K562 (cell line): ENCODE data around the gene PDGFA. TPM values are rescaled to one million over a fixed set of nuclear protein-coding genes. Genes with fewer than 3 reads are reported as not detected.

Source experiments
- ATAC-seq: fragments of 200-7000 bp; cut with Tn5 transposase; 3 replicates; pipeline ENCODE4 v1.9.1; 2020; ENCODE audit warnings: moderate library complexity
- BruUV-seq: library from RNA; stranded (reverse); fragments of 400-500 nt; replicated peaks from 2 replicates; lab custom pipeline; 2021; lab: Mats Ljungman, UMichigan
- CTCF ChIA-PET: fragments of 300-600 bp; formaldehyde crosslinking; extraction: SDS; loops from one replicate; lab custom pipeline; 2021; ENCODE audit warnings: low intra/inter-chr PET ratio; lab: Yijun Ruan, JAX
- POLR2A ChIA-PET: fragments of 300-600, 350-650 bp; sonication (Branson Sonifier 250); formaldehyde crosslinking; extraction: SDS; loops from one replicate; lab custom pipeline; 2021; ENCODE audit warnings: antibody characterized with exemption, inconsistent platforms; lab: Yijun Ruan, JAX
- DNase-seq, 4 experiments: peaks; one replicate each; pipeline versions ENCODE4 v3.0.0 to v3.0.0-alpha.2; 2011 to 2018; ENCODE audit warnings: low spot score in 3 of 4, mixed read lengths in 3 of 4; ENCODE audit errors: extremely low read depth in 1 of 4
- FAIRE-seq: peaks from 2 replicates; lab custom pipeline; 2011; peaks lifted over from hg19 to GRCh38; lab: Jason Lieb, UNC
- H2AFZ ChIP-seq: 2 replicates; pipeline ENCODE4 v1.6.0; 2011; ENCODE audit warnings: low read depth, low read length, control low read depth, inconsistent platforms
- H3K27ac ChIP-seq: fragments of 200-600 bp; 3 replicates; pipeline ENCODE4 v1.8.0; 2011; ENCODE audit warnings: low read depth, mild to moderate bottlenecking, control low read depth, inconsistent platforms, low read length, moderate library complexity, mixed read lengths; ENCODE audit errors: extremely low read depth
- H3K27me3 ChIP-seq, 2 experiments: fragments of 300-600 bp in 1 of 2; 2 replicates in 1 of 2; 3 replicates in 1 of 2; pipeline versions ENCODE4 v1.6.0 to v1.8.0; 2011; ENCODE audit warnings: inconsistent platforms in 2 of 2, low read length in 2 of 2, mild to moderate bottlenecking in 1 of 2, mixed read lengths in 1 of 2, moderate library complexity in 1 of 2; ENCODE audit not compliant: control insufficient read depth in 2 of 2, insufficient read depth in 2 of 2
- H3K36me3 ChIP-seq: fragments of 300-600 bp; 3 replicates; pipeline ENCODE4 v1.8.0; 2011; ENCODE audit warnings: mild to moderate bottlenecking, low read length, inconsistent platforms; ENCODE audit not compliant: control insufficient read depth, insufficient read depth
- H3K4me1 ChIP-seq, 2 experiments: fragments of 200-600 bp in 1 of 2; replicated peaks in 1 of 2; 2 replicates in 1 of 2; 3 replicates in 1 of 2; pipeline versions ENCODE4 v1.5.1 to v1.8.0; 2011; ENCODE audit warnings: inconsistent platforms in 2 of 2, low read length in 2 of 2, mild to moderate bottlenecking in 1 of 2, mixed read lengths in 1 of 2, moderate library complexity in 1 of 2; ENCODE audit not compliant: control insufficient read depth in 2 of 2, insufficient read depth in 2 of 2
- H3K4me2 ChIP-seq: 2 replicates; pipeline ENCODE4 v1.6.1; 2011; ENCODE audit warnings: low read length, control low read depth, inconsistent platforms, mixed read lengths; ENCODE audit not compliant: insufficient read depth
- H3K4me3 ChIP-seq: fragments of 200-600 bp; sonication (generic), shearing (Covaris generic); 2 replicates; pipeline ENCODE4 v1.5.1; 2016; ENCODE audit warnings: control low read depth, inconsistent platforms
- H3K79me2 ChIP-seq: fragments of 200-600 bp; 3 replicates; pipeline ENCODE4 v1.8.0; 2011; ENCODE audit warnings: low read length, inconsistent platforms; ENCODE audit not compliant: control insufficient read depth, insufficient read depth
- H3K9ac ChIP-seq, 2 experiments: 2 replicates each; pipeline versions ENCODE4 v1.6.0 to v1.6.1; 2011; ENCODE audit warnings: low read depth in 2 of 2, low read length in 2 of 2, control low read depth in 1 of 2, inconsistent platforms in 1 of 2, mild to moderate bottlenecking in 1 of 2, mixed read lengths in 1 of 2; ENCODE audit not compliant: insufficient read depth in 1 of 2
- H3K9me1 ChIP-seq: one replicate; pipeline ENCODE4 v1.6.0; 2011; ENCODE audit warnings: inconsistent platforms, mild to moderate bottlenecking, low read length, moderate library complexity; ENCODE audit not compliant: control insufficient read depth, insufficient read depth
- H3K9me3 ChIP-seq: replicated peaks from 2 replicates; pipeline ENCODE4 v1.5.1; 2011; ENCODE audit warnings: low read depth, low read length, inconsistent platforms; ENCODE audit not compliant: control insufficient read depth, insufficient read depth
- H4K20me1 ChIP-seq: replicated peaks from 2 replicates; pipeline ENCODE4 v1.6.1; 2011; ENCODE audit warnings: low read length, inconsistent platforms, mixed read lengths; ENCODE audit not compliant: control insufficient read depth, insufficient read depth
- ZBTB33 ChIP-seq: sonication (generic); formaldehyde crosslinking; IDR thresholded peaks from 2 replicates; pipeline ENCODE4 v1.8.1; 2023; ENCODE audit warnings: mild to moderate bottlenecking, missing genetic modification reagents
- ZFP36 ChIP-seq: fragments of 150-350 bp; IDR thresholded peaks from 2 replicates; pipeline ENCODE4 v1.6.1; 2018; ENCODE audit warnings: low read length, low read depth; ENCODE audit not compliant: partially characterized antibody
- ZNF695 ChIP-seq: fragments of 450-650 bp; formaldehyde crosslinking; IDR thresholded peaks from 2 replicates; pipeline ENCODE4 v1.4.0; 2020; ENCODE audit warnings: mild to moderate bottlenecking, moderate library complexity
- WGBS: fragments of 100-300 bp; shearing (Covaris generic); methylation state at CpG from one replicate; pipeline ENCODE4 v1.1.6; 2016; ENCODE audit warnings: low coverage, mixed read lengths; ENCODE audit not compliant: insufficient coverage; ENCODE audit errors: missing lambda C conversion rate; 5-methylcytosine and 5-hydroxymethylcytosine counted together
- in situ Hi-C: fragments of 300-500 bp; cut with MboI; formaldehyde crosslinking; loops from 4 replicates; pipeline ENCODE4 v1.15.0; 2018; ENCODE audit warnings: inconsistent platforms, mixed read lengths
- intact Hi-C: fragments of 100-400 bp; cut with micrococcal nuclease; formaldehyde crosslinking; loops from 2 replicates; pipeline ENCODE4 v1.14.2; 2022
- polyA plus RNA-seq, 8 experiments: library from polyadenylated mRNA; depleted of rRNA in 4 of 8; stranded (reverse) in 5 of 8; unstranded in 3 of 8; fragments of >200 nt; fragmentation: Nextera tagmentation in 2 of 8; fragmentation: Illumina TruSeq in 1 of 8; extraction: Ambion mirVana in 2 of 8; extraction: Trizol in 1 of 8; gene quantifications; 2 replicates each; pipeline versions ENCODE4 v1.2.1 to v1.2.3, GENCODE V29; 2011 to 2014; ENCODE audit warnings: inconsistent platforms in 1 of 8, missing spikeins in 1 of 8
- total RNA-seq, 7 experiments: library from RNA; depleted of rRNA in 6 of 7; stranded (reverse); fragments of >200 nt in 6 of 7; fragmentation: Illumina TruSeq in 2 of 7; extraction: Trizol in 2 of 7; gene quantifications; 2 replicates each; pipeline versions ENCODE4 v1.2.1 to v1.2.3, GENCODE V29; 2011 to 2021; ENCODE audit warnings: low replicate concordance in 1 of 7
- TF ChIP-seq, protein P1 (sequence below): sonication (generic); formaldehyde crosslinking; IDR thresholded peaks from 2 replicates; pipeline ENCODE4 v1.8.0; 2022; ENCODE audit warnings: mild to moderate bottlenecking, missing genetic modification reagents
- TF ChIP-seq, protein P2 (sequence below): sonication (generic); formaldehyde crosslinking; IDR thresholded peaks from 2 replicates; pipeline ENCODE4 v1.9.0; 2022; ENCODE audit warnings: mild to moderate bottlenecking, missing genetic modification reagents

The PDGFA gene
- total and polyA plus RNA-seq, 9 of the 15 experiments (the other 6 are each of a cell fraction or from before 2014, with no cell fraction given) = 2.5 to 10.2 (median 4.6) TPM

GRCh38 chr7:460374-461116 lies 59.1 kb downstream of the PDGFA start:
- no peak overlapping the region for H3K4me2 ChIP-seq
- DNase-seq (no peak), ATAC-seq (peak; percentile 55), FAIRE-seq (no peak)
- TF ChIP-seq ZFP36 = no peak
- TF ChIP-seq, protein P1, sequence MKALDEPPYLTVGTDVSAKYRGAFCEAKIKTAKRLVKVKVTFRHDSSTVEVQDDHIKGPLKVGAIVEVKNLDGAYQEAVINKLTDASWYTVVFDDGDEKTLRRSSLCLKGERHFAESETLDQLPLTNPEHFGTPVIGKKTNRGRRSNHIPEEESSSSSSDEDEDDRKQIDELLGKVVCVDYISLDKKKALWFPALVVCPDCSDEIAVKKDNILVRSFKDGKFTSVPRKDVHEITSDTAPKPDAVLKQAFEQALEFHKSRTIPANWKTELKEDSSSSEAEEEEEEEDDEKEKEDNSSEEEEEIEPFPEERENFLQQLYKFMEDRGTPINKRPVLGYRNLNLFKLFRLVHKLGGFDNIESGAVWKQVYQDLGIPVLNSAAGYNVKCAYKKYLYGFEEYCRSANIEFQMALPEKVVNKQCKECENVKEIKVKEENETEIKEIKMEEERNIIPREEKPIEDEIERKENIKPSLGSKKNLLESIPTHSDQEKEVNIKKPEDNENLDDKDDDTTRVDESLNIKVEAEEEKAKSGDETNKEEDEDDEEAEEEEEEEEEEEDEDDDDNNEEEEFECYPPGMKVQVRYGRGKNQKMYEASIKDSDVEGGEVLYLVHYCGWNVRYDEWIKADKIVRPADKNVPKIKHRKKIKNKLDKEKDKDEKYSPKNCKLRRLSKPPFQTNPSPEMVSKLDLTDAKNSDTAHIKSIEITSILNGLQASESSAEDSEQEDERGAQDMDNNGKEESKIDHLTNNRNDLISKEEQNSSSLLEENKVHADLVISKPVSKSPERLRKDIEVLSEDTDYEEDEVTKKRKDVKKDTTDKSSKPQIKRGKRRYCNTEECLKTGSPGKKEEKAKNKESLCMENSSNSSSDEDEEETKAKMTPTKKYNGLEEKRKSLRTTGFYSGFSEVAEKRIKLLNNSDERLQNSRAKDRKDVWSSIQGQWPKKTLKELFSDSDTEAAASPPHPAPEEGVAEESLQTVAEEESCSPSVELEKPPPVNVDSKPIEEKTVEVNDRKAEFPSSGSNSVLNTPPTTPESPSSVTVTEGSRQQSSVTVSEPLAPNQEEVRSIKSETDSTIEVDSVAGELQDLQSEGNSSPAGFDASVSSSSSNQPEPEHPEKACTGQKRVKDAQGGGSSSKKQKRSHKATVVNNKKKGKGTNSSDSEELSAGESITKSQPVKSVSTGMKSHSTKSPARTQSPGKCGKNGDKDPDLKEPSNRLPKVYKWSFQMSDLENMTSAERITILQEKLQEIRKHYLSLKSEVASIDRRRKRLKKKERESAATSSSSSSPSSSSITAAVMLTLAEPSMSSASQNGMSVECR (CRISPR knock-in tag) = peak; percentile 23; the same call in 1 of the 2 replicates
- TF ChIP-seq, protein P2, sequence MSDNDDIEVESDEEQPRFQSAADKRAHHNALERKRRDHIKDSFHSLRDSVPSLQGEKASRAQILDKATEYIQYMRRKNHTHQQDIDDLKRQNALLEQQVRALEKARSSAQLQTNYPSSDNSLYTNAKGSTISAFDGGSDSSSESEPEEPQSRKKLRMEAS (CRISPR knock-in tag) = 0 out of 2 replicates have a peak, but pooled peaks have one; percentile 22
- peak; percentile 28; the same call in 1 of the 2 replicates for TF ChIP-seq ZBTB33
- no peak for TF ChIP-seq ZNF695
- H3K9me1 ChIP-seq = no peaks in the 10 kb centered on the region
- H2AFZ ChIP-seq = no peak overlapping the region
- POLR2A ChIA-PET = interaction anchor here (0.6 to 0.7 kb wide), 5 partner anchors 10 to 993 kb away, joined by 3 read pairs; no protein-coding TSS in a partner anchor
- H3K27ac ChIP-seq = no peak overlapping the region
- BruUV-seq = no TSS peak
- in situ Hi-C loops (no loop called here), intact Hi-C loops (loop anchor here (10.0 kb wide), 1 partner anchor 144 kb away; no protein-coding TSS in a partner anchor)
- no peaks in the 10 kb centered on the region for H3K36me3 ChIP-seq
- no peaks in the 10 kb centered on the region for H4K20me1 ChIP-seq
- WGBS = 5% methylated on average over 25 of the region's 26 CpGs
- peak overlapping the region in 1 of 2 experiments; percentile 43; a peak in 2 of 4 replicates for H3K9ac ChIP-seq
- H3K27me3 ChIP-seq = peaks cover 0 to 7% of the 10 kb centered on the region in 2 experiments; a peak in 3 of 5 replicates
- CTCF ChIA-PET = no interaction called here
- H3K79me2 ChIP-seq = no peaks in the 10 kb centered on the region
- no peaks in the 10 kb centered on the region for H3K9me3 ChIP-seq
- H3K4me1 ChIP-seq = peaks cover 8 to 63% of the 10 kb centered on the region in 2 experiments; a peak in 4 of 5 replicates
- H3K4me3 ChIP-seq = no peak overlapping the region
